Stromal cell of bone marrow (primary cell): Measurements from ENCODE around the gene PDP2.

ENCODE experiments used
- DNase-seq: peaks from one replicate; pipeline ENCODE4 v3.0.0-alpha.2; 2012; ENCODE audit warnings: low read depth

Gene PDP2

DNA sequence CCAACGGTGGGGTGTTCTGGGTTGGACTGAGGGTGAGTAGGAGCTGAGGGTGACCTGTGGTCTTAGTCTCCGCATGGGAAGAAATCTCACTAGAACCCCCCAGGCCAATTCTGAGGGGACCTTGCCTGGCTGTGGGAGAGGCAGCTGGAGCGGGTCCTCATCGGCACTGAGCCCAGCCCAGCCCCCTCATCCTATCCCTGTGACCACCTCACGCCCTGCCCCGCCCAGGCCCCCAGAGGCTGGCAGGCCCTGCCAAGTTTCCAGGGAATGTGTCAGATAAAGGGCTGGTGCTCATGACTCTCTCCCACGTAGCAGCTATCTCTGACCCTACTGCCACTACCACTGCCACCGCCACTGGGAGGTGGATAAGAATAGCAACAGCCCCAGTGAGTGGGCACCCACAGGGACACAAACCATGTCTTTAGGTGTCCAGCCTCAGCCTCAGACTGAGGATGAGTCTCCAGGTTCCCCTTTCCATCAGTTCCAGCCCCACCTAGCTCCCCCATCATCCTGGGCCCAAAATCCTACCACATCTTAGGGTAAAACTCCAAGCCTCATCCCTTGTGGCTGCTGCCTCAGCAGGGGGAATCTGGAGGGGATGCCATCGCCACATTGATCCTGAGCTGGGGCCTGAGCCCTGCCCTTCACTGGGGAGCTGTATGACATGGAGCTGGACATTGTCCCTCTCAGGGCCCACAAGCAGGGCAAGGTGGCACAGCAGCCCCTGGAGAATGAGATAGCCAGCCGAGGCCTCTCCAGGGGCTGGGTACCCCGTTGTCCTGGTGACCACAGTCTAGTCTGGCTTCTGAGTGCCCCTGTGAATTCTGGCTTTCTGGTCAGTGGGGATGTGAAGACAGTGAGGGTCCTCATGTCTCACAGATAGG, 23.5 kb downstream of the PDP2 start:
- no peak for DNase-seq

DNA sequence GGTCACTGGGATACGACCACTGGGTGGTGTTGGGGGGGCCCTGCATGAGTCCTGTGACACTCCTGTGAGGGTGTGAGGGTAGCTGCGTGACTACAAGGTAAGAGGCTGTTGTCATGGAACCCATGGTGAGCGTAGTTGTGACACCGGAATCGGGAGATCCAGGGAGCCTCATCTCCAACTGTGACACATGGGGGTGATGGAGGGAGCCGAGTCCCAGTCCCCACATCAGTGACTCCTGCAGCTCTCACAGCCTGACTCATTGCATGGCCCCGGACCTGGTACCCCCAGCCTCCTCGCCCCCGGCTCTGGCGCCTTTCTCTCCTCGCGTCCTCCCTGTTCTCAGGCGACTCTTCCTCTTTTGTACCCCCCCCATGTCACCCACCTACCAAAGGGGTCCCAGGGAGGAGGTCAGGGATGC, 24.1 kb downstream of the PDP2 start:
- DNase-seq, result no peak

- no peak for DNase-seq
These were observed 24.7 kb downstream of the PDP2 start for GRCh38 chr16:66904846-66905632.

DNA sequence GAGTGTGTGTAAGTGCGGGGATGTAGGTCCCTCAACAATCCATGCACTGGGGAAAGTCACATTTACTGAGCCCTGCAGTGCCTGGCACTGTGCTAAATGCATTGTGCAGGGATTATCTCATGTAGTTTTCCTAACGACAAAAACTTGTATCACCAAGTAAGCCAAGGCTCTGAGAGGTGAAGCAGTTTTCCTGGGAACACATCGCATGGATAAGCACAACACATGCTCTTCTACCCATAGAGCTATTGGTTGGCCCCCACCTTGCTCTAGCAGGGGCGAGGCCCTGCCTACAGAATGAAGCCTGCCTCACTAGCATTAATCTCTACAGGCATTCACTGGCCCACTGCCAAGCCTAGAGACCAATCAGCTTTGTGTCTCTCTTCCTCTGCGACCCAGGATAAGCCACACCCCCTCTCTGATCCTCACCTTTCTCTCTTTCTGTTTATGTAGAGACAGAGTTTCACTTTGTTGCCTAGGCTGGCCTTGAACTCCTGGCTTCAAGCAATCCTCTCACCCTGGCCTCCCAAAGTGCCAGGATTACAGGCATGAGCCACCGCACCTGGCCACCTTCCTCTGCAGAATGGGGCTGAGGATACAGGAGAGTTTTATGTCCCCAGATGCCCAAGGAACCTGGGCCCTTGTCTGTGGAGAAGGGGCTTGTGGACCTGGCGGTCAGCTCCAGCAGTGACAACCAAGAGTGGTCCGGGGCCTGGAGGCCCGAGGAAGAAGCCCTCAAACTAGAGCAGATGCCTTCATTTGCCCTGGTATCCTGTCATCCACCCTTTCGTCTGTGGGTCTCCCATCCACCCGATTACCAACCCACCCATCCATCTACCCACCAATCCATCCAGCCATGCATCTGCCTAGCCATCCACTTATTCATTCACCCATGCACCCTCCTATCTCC, 25.6 kb downstream of the PDP2 start:
- DNase-seq, result no peak

DNA sequence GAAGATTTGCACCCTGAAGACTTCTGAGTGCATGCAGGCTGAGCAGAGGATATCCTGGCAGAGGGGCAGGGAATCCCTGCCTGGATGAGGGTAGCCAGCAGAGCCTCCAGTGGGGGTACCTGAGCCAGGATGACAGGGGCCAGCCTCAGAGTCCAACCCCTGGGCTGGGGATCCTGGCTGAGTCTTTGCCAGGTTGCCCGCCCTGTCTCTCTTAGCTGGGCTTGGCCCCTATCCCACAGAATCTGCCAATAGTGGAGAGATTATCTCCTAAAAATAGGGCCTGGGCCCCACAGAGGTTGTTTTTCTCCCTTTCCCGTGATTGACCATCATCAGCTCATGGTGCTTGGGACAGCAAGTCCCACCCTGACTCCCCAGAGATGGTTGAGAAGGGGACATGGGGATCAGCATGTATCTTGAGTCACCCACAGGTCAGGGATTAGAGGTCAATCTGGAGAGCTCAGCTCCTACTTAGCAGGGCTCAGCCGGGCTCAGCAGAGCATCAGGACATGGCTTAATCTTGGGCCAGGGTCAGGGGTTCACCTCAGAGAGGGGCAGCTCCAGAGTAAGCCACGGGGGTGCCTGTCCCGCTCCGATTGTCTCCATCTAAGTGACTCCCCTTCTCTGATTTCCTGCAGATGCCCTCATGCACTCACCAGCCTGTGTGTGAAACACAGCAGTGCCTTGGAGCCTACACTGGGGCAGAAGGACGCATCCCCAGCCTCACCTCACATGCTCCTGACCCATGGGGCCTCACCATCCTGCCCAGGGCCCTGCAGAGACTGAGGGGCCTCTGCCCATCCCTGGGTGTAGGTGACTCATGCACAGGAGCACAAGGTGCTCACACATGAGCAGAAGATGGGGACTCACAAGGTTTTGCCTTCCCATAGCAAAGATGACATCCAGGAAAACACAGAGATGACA, 26.9 kb downstream of the PDP2 start:
- DNase-seq, result no peak

DNA sequence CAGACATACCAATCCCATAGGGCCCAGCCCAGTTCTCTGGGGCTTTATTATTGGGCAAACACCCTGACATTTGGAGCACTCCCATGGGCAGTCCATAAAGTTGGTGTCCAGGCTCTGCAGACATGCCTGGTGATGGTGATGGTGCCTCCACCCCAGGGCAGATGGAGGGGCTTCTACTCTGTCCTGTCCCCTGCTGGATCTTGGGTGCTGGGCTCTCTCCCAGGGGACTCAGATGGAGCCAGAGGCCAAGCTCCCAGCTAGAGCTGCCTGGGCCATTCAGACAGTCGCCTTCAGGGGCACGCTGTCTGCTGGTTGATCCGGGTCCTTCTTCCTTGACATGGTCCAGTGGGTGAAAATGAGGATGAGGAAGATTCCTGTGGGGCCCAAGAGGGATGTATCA, 27.8 kb downstream of the PDP2 start:
- no peak for DNase-seq

GRCh38 chr16:66908762-66909559, 28.6 kb downstream of the PDP2 start:
- no peak for DNase-seq

DNA sequence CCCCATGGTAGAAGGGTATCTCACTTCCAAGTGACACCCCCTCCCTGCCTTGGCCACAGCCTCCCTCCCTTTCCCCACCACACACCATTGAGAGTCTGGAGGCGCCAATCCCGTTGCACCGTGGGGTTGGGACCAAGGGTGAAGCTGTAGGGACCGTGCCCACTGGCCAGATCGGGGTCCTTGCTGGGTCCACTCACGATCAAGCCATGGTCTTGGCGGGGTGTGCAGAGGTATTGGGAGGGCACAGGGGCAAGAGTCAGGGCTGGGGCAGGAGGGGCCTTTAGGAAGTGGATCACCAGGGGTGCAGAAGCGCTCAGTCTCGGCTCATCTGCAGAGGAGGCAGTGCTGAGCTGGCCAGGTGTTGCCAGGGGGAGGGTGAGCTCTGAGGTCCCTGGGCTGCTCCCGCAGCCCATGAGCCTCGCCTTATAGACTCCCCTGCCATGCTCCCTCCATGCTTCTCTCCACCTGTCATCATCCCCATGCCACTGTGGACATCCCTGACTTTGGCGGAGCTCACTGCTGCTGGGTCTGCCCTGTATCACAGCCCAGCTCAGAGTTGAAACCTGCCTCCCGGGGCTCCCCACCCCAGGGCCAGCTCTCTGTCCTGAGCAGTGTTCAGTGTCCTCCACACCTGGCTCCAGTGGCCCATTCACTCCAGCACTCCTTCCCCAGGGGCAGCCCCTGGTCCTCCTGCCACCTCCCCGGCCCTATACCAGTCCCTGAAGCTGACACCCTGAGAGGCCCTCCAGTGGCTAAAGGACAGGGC, 30.0 kb downstream of the PDP2 start:
- no peak for DNase-seq

DNA sequence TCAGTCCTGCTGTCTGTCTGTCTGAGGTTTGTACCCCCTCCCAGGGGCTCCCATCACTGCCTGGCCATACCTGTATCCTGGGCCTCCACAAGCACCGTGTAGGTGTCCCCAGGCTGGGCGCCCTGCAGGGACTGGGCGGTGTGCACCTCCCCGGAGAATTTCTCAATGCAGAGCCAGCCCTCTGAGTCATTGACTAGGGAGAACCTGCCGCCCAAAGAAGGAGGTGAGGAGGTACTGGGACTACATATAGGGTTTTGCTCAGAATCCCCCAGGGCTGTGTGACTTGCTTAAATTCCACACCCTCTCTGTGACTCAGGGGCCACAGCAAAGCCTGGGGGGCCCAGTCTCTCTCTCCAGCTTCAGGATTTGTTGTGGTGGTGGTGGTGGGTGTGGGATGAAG, 30.8 kb downstream of the PDP2 start:
- DNase-seq, result no peak

- no peak for DNase-seq
These were observed 31.5 kb downstream of the PDP2 start for GRCh38 chr16:66911801-66912200.

- no peak for DNase-seq
These were observed 32.8 kb downstream of the PDP2 start for GRCh38 chr16:66913081-66913480.

GRCh38 chr16:66913711-66914110, 33.4 kb downstream of the PDP2 start:
- no peak for DNase-seq

- no peak for DNase-seq
These were observed 34.2 kb downstream of the PDP2 start for GRCh38 chr16:66914541-66914940.

- no peak for DNase-seq
These were observed 34.7 kb downstream of the PDP2 start for GRCh38 chr16:66915041-66915440.

DNA sequence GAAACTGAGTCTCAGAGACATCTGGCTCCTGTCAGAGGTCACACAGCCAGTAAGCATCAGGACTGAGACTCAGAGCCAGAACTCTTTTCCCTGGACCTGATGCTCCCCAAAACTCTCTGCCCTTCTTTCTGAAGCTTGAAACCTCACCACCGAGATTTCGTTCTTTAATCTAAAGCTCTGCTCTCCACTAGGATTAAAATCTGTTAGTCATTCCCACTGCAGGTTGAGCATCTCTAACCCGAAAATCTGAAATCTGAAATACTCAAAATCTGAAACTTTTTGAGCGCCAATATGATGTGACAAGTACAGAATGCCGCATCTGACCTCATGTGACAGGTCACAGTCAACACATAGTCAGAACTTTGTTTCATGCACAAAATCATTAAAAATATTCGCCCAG, 36.2 kb downstream of the PDP2 start:
- no peak for DNase-seq

- no peak for DNase-seq
These were observed 37.4 kb downstream of the PDP2 start for GRCh38 chr16:66917741-66918140.

DNA sequence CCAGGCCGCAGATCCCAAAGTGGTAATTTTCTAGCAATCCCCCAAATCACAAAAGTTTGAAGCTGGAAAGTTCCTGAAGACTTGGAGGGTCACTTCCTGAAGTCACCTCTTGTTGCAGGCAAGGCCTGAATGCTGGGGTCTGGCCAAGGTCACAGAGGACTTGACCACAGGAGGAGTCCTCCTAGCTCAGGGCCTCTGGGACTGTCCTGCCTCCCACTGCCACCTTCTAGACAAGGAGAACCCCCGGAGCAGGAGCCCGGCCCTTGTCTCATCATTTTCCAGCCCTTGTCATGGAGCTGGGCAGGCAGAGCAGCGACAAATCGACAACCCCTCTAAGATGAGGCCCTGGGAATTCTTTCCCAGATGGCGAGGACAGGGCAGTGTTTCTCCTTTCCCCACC, 38.0 kb downstream of the PDP2 start:
- DNase-seq, result no peak

GRCh38 chr16:66918803-66919568, 38.7 kb downstream of the PDP2 start, which contains the start of gene CDH16:
Gene CDH16, minus strand, starts transcription at chr16:66918885. Its CDS starts 820 bp downstream, at chr16:66918065.
- no peak for DNase-seq
